ENCODE measurements around the gene FPR1.
"Not testable (repeated sequence)": the region's sequence is repeated elsewhere in the genome, so short reads cannot be mapped to it uniquely, and the experiment has no call there.

DNA sequence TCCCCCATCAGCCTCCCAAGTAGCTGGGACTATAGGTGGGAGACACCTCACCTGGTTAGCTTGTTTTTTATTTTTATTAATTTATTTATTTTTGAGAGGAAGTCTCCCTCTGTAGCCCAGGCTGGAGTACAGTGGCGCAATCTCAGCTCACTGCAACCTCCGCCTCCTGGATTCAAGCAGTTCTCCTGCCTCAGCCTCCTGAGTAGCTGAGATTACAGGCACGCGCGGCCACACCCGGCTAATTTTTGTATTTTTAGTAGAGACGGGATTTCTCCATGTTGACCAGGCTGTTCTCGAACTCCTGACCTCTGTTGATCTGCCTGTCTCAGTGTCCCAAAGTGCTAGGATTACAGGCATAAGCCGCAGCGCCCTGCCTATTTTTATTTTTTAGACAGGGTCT lies 13.2 kb downstream of the FPR1 start:
- TF ChIP-seq, protein P1, sequence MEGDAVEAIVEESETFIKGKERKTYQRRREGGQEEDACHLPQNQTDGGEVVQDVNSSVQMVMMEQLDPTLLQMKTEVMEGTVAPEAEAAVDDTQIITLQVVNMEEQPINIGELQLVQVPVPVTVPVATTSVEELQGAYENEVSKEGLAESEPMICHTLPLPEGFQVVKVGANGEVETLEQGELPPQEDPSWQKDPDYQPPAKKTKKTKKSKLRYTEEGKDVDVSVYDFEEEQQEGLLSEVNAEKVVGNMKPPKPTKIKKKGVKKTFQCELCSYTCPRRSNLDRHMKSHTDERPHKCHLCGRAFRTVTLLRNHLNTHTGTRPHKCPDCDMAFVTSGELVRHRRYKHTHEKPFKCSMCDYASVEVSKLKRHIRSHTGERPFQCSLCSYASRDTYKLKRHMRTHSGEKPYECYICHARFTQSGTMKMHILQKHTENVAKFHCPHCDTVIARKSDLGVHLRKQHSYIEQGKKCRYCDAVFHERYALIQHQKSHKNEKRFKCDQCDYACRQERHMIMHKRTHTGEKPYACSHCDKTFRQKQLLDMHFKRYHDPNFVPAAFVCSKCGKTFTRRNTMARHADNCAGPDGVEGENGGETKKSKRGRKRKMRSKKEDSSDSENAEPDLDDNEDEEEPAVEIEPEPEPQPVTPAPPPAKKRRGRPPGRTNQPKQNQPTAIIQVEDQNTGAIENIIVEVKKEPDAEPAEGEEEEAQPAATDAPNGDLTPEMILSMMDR (IDR thresholded peaks at IDR 0.05), result not testable (repeated sequence)
- TF ChIP-seq POLR2A (IDR thresholded peaks at IDR 0.05), result not testable (repeated sequence)

Data from breast epithelium (tissue), 3 donors.